ENCODE results near the gene CABS1.

Gene CABS1

GRCh38 chr4:70382691-70383181, 48.0 kb downstream of the CABS1 start, which contains the start of gene SMR3B:
Gene SMR3B, plus strand, starts transcription at chr4:70383131. Its CDS starts 1,380 bp downstream, at chr4:70384511.
- DNase-seq (ENCODE audit: low read depth in 4 of 4, low spot score in 1 of 4): no peak

Data from stimulated activated CD4-positive, alpha-beta T cell treated with anti-CD3 and anti-CD28 coated beads, Interleukin-1b, Interleukin-23, amount 100 ng/mL, for 24 hours (primary cell).